Measurements from ENCODE around the gene POLG2. TPM values are rescaled to one million over a fixed set of nuclear protein-coding genes. Genes with fewer than 3 reads are reported as not detected.

The POLG2 gene
- 6.5 and 8.7 TPM in 2 replicates for total RNA-seq (2014; rRNA removed)
- 4.4 TPM for polyA plus RNA-seq (2012)

DNA sequence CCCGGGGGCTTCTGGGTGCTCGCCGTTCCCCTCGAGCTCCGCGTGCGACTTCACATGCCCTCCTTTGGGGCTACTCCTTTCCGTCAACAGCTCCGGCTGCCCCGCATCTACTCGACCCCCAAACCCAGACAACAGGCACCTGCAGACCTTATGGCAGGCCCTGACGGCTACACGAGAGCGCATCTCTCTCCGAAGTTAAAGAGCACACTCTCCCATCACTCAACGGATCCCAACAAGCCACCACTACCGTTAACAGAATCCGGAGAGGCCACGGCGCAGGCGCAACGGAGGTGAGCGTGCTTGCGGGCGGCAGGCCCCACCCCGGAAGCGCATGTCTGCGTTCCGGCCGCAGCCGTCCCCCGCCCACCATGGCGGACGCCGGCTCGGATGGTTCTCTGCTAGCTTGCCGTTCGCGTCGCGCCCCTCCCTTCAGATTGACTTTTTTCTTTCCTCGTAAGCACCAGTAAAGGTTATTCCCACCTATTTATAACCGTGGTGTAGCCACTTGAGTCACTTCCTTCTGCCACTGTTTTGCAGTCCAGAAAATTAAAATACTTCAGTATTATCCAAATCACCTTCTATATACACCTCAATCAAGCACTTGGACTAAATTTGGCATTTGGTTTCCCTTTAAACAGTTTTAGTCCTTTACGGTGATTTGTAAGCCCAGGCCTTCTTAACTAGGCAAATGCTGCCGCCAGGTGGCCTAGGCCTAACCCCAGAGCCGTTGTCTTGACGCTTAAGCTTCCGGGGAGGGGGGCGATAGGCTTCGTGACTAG, at the start of gene POLG2:
Gene POLG2 (minus strand): TSS at position 269 of the 779 bp plus-strand sequence. CDS start 86 bp downstream, at position 183.
- peak; percentile 90 for DNase-seq (ENCODE audit: low read depth)

DNA sequence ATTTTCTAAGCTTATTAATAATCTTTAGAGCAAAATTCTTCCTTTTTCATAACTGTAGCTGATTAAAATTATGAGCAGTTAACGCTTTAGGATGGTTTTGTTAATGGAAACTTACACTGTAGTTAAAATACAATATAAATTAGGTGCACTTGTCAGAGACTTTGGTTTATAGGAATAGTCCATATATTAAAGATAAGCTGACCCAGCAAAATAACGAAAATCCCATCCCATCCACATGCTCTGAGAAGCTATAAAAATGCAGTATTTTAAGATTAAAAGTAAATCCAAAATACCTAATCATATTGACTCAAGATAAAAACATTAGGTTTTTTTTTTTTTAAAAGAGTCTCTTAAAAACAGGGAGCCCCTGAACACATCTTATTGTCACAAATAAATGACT, 47.9 kb upstream of the POLG2 start:
- DNase-seq (ENCODE audit: low read depth): no peak

DNA sequence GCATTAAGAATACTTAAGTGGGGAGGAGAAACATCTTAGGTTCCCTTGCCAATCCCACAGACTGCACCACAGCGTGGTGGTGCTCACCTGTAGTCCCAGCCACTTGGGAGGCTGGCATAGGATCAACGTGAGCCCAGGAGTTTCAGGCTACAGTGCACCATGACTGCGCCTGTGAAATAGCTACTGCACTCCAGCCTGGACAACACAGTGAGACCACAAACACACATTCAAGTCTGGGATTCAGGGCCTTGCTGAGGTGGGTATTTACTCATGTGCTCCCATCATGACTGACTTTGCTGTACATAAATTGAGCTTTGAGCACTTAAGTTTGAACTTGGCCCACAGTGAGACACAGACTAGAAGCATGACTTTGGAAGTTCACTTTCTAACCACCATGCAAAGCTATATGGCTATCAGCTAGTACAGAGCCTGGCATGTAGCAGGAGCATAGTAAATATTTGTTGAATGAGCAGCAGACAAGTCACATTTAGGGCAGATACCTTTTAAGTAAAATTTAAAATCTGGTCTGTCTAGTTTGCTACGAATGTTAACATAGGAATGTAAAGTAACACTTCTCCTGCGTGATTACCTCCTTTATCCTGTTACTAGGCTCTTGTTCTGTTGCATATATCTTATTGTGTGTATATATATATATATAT, 43.4 kb upstream of the POLG2 start:
- no peak for DNase-seq (ENCODE audit: low read depth)

DNA sequence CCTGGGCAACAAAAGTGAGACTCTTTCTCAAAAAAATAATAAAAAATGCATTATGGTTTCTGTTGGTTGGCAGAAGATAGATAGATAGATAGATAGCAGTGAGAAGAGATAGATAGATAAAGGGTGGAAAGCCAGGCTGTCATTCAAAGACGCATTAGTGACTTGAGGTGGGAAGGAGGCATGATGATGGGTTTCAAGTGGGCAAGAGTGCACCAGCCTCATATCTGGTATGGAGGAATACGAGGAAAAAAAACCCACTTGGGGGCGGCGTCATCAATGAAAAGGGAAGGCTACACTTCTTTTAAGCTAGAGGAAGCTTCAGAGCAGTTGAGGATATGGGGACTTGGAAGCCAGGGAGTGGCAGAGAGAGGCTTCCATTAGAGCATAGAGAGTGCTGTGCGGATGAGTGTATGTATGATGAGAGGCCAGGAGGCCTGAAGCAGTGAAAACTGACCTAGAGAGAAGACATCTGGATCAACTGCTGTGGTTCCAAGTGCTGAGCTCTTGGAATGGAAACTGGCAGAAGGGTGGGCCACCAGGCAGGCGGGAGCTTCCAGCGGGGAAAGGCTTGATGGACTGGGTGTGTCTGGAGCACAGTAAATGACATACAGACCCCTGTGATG, 41.8 kb upstream of the POLG2 start:
- DNase-seq (ENCODE audit: low read depth): no peak

DNA sequence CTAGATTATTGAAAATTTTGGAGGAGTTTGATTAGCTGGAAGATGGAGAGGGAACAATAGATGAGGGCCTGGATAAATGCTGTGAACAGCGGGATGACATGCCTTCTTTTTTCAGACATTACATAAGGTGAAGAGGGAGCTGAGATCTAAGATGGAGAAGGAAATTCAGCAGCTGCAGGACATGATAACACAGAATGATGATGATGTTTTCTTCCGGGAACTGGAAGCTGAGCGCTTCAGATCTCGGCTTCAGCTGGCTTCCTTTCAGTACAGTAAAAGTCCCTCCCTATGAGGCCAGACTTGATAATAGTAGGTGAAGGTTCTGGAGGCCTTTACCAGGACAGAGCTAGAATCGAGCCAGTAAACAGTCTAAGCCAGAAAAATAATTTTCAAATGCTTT, 40.6 kb upstream of the POLG2 start:
- no peak for DNase-seq (ENCODE audit: low read depth)

DNA sequence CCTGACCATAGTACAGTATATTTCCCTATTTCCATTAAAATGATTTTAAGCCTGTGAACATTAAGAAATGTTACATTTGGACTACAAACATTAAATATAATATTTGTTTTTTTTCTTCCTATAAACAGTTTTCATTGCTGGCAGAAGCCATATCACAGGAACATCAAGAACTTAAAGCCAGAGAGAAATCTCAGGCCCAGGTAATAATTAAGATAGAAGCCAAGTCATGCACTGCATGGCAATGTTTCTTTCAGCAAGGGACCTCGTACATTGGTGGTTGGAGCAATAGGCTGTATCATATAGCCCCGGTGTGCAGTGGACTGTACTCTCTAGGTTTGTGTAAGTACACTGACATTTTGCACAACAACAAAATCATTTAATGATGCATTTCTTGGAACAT, 40.1 kb upstream of the POLG2 start:
- no peak for DNase-seq (ENCODE audit: low read depth)

DNA sequence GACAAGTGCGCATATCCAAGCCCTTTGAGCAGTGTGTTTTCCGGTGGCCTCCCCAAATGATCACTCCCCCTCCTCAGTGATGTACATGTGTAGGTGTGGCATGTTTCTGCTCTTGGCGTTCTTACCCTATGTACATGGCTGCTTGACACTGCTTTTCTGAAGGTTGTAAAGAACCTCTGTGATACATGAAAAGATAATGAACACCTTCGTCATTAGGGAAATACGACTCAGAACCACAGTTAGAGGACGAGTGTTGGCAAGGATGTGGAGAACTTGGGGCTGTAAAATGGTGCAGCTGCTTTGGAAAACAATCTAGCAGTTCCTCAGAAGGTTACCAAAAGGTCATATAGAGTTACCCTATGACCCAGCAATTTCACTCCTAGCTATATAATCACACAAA, 38.5 kb upstream of the POLG2 start:
- DNase-seq (ENCODE audit: low read depth): peak; percentile 35

DNA sequence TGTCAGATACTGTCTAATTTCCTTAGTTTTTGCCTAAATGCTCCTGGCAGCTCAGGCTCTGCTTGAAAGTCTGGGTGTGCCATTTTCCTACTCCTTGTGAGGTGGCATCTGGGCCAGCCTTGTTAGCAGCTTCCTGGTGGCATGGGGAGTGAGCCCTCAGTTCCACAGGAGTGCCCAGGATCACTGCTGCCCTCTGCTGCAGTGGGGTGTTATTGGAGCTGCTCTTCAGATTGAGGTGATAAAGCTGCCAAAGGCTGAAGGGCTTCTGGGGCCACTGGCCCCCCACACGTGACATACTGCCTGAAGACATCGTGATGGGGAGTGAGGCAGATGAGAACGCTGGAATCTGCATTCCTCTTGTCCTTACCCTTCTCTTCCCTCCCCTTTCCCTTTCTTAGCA, 37.3 kb upstream of the POLG2 start:
- DNase-seq (ENCODE audit: low read depth): peak; percentile 18

DNA sequence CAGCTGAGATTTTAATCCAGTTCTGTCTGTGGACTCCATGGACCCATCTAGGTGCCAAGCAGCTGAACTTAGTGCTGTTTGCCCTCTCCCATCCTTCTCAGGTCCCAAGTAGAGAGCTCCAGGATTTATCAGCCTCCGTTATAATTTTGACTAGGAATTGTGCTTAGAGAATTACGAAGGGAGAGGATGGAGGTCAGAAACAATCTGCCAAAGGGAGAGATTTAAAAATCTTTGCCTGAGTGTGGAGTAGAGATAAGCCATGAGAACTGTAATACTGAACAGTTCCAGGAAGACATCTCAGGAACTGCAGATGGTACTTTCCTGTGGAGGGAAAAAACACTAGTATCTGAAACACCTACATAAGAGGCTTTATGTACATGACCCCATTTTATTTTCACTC, 36.9 kb upstream of the POLG2 start:
- no peak for DNase-seq (ENCODE audit: low read depth)

DNA sequence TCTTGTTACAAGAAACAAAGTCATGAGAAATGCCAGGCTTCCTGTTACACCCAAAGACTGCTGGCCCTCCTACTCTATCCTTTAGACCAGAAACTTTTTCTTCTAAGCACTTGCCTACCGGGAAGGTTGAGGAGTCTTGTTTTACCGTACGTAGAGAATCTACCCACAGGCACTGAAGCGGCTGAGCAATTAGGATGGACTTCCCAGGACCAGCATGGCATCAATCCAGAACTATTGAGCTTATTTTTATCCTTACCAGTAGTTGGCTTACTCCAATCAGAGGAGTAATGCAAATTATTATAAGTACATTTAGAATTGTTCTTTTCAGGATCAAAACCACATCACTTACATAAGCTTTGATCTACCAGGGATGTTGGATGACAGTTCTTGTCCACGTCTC, 35.6 kb upstream of the POLG2 start:
- no peak for DNase-seq (ENCODE audit: low read depth)

DNA sequence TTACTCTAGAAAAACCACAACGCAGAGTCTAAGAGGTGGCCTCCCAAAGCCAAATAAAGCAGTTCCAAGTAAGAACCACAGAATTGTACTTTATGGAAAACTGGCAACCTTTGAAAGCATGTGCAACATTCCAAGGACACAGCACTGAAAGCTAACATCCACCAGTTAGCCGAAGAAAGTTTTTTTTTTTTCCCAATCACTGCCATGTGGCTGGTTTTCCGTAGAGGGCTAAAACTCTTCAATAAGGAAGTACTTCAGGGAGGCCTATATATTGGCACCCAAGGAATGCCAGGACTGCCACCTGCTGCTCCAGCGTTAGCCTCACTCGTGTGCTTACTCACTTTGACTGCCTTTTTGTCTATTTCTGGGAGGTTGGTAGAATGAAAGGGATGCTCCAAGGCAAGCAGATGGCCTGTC, 35.1 kb upstream of the POLG2 start:
- no peak for DNase-seq (ENCODE audit: low read depth)

DNA sequence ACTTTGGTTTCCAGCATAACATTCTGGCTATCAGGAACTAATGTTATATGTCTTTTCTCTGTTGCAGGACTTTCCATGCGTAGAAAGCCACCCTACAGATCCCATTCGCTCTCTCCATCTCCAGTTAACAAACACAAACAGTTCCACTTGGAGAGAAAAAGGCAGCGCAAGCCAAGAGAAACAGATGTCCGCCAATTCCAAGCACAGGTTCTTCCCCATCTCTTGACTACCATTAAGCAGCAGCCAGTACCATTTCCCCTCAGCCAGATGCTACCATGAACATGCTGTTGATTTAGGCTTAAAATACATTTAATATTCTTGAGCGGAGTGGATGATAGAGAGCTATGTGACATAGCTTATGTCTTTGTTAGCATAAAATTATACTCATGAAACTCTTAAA, 32.4 kb upstream of the POLG2 start:
- no peak for DNase-seq (ENCODE audit: low read depth)

DNA sequence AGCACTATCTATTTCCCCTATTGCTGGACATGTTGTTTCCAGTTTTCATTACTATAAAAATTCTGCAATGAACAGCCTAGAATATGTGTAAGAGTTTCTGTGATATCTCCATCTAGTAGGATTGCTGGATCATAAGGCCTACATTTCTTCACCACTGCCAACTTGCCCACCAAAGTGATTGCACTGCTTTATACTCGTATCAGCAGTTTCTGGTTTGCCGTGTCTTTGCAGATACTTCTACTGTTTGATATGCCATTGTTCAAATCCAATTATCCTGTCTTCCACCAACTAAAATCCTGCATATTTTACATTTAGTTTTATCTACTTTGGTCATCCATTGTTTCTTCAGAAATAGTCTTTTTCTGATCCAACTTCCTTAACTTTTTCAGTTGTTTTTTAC, 31.1 kb upstream of the POLG2 start:
- DNase-seq (ENCODE audit: low read depth): no peak

DNA sequence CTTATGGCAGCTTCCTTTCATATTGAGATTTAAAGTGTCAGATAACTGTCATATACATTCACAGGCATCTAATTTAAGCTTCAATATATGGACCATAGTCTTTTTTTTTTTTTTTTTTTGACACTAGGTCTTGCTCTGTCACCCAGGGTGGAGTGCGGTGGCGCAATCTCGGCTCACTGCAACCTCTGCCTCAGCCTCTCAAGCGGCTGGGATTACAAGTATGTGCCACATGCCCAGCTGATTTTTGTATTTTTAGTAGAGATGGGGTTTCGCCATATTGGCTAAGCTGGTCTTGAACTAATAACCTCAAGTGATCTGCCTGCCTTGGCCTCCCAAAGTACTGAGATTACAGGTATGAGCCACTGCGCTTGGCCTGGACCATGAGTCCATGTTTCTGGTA, 23.5 kb upstream of the POLG2 start:
- DNase-seq (ENCODE audit: low read depth): no peak

DNA sequence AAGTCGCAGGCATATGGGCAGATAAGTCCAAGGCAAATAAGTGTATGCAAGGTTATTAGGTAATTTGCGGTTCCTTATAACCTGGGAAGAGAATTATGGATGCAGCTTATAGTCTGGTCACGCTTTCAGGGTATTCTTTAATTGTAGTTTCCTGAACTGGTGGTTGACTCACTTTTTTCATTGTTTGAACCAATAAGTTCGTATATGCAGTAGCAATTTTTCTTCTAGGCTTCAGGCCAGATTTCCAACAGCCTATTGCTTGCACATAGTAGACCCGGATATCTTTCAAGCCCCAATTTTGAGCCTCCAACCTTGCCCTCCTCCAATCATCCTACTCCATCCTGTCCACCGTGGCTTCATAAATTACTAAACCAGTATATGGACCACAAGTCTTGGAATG, 22.7 kb upstream of the POLG2 start:
- no peak for DNase-seq (ENCODE audit: low read depth)

DNA sequence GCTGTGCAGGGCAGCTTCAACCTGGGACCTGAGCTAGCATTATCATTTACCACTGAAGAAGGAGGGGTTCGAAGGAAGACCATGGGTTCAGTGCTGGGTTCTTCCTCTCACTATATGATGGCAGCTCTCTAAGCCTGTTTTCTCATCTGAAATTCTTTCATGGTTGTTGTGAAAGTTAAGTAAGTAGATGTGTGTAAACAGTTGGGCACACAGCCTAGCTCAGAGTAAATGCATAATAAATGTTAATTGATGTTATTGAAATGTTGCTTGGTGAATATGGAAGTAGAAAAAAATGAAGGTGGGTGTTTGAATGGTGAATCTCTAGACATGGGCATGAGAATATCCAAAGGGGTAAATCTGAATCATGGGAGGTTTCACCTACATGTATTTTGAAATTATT, 19.0 kb upstream of the POLG2 start:
- no peak for DNase-seq (ENCODE audit: low read depth)

DNA sequence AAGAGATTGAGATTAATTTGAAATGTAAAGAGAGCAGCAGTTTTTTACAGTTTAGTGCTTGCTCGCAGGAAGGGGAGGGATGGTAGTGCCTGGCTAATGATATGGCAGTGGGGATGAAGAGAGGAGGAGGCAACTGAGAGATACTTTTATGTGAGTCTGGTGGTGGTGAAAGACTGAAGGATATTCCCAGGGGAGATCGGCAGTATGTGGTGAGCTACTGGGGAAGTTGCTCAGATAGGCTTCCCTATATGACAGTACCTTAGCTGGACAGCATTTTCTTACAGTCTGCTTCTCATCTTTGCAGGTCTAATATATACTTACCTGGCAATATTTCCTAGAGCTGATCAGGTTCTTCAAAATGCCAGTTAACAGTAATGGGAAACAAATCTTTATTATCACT, 18.6 kb upstream of the POLG2 start:
- no peak for DNase-seq (ENCODE audit: low read depth)

DNA sequence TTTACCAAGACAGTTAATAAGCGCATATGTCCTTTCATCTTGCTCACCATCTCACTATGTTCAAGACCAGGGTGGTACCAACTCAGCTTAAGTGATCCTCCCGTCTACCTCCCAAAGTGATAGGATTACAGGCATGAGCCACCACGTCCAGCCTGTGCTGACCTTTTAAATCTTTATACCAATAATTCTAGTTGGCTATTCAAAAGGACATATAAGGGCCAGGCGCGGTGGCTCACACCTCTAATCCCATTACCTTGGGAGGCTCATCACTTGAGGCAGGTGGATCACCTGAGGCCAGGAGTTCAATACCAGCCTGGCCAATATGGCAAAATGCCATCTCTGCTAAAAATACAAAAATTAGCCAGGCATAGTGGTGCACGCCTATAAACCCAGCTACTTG, 12.3 kb upstream of the POLG2 start:
- no peak for DNase-seq (ENCODE audit: low read depth)

DNA sequence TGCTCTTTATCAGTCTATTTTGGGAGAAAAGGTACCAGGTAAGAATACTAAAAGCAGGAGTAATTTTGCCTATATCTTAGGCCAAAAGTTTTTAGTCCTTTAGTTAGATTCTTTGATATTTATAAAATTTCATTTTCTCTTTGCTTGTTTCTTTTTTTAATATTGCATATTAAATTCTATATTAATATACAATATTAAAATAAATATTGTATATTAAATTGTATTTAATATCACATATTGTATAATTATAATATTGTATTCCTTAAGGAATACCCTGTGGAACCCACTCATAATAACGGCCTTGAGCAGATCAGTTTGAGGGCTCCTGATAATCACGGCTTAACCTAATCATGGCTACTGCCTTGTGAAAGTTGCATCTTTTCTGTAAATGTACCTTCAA, 11.8 kb upstream of the POLG2 start:
- no peak for DNase-seq (ENCODE audit: low read depth)

DNA sequence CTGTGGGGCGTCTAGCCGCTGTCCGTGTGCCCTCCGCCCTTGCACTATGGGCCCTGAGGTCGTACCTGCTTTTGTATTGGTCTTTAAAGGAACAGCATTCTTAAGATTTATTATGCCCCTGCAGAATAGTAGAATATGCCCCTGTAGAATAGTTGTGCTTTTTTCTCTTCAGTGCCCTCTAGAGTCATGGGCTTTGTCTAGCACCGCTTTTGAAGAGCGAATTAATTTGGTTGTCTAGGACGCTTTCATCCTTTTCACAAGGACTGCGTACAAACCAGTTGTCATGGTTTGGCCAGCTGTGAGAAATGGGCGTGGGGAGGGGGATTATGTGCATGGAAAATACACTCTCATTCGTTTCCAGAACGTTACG, 10.5 kb upstream of the POLG2 start:
- peak; percentile 87 for DNase-seq (ENCODE audit: low read depth)

DNA sequence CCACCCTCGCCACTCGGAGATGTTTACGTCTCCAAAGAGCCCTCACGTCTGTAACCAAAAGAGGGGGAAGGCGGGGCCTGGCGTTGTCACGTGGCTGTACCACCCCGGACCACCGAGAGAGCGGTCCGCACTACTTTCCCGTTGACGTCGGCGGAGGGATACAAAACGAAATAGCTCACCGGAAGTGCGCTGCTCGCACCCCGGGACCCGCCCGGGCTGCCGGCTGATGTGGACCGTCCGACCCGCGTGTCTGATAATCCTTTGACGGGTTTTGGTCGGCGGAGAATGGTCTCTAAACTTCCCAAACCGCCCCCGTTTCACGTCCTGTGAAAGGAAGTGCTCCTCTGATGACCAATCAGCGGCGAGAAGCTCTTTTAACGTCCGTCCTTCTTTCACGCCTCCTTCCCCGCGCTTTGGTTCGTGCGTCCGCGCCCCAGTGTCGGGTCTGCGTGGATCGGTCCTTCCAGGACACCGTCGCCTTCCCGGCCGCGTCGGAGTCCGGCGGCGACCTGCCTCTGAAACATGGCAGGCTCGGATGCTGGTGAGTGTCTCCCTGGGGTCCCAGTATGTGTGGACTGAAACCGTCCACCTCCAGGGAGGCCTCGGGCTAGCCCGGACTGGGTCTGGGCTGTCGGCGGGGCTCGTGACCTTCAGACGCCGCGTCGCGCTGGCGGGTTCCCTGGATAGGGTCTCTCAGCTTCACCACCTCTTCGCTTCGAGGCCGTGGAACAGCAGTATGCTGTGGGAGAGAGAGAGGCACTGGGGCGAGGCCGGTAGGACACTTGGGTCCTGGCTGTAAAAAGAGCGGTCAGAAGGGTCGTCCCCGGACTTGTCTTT, 9.9 kb upstream of the POLG2 start, which contains the start of gene CEP95:
Gene CEP95 (plus strand): TSS at position 402 of the 837 bp plus-strand sequence. CDS start 121 bp downstream, at position 523.
- peak; percentile 97 for DNase-seq (ENCODE audit: low read depth)

DNA sequence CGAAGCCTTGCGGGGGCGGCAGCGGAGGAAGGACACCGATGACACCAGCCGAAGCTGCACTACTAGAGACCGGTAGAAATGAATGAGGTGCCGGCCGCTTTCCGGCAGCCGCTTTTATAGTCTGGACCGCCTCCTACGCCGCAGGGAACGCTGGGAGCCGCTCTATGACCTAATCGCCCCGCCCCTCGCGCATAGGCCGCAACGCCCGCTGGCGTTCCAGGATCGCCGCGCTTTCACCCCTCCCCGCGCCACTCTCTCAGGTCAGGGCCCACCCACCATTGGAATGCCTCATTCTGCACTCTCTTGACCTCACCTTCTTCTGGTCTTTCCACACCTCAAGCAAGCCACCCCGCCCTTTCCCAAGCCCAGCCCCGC, 9.3 kb upstream of the POLG2 start, which contains the start of gene DDX5:
Gene DDX5 (minus strand): TSS at position 89 of the 375 bp plus-strand sequence. CDS start 170 bp downstream, outside the sequence.
- peak; percentile 97 for DNase-seq (ENCODE audit: low read depth)

Measured in LHCN-M2 (cell line).